ENCODE results near the gene BOD1. TPM values are rescaled to one million over a fixed set of nuclear protein-coding genes. Genes with fewer than 3 reads are reported as not detected.

Gene BOD1
- total and polyA plus RNA-seq, 9 of the 15 experiments (the other 6 are each of a cell fraction or from before 2014, with no cell fraction given): 10.1 to 31.6 (median 22.6) TPM

DNA sequence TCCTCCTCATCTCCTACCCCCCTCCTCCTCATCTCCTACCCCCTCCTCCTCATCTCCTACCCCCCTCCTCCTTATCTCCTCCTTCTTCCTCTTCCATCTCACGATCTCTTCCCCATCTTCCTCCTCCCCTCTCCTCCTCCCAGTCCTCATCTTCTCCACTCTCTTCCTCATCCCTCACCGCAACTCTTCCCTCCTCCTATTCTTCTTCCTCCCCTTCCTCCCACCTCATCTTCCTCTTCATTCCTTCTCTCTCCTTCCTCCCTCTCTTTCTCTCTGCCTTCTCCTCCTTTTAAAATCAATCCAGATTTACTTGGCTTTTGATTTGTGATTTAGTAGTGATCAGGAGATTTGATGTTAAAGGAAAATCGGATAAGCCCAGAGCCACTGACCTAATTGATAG lies 15.0 kb upstream of the BOD1 start (continued):
- TF ChIP-seq, protein P1, sequence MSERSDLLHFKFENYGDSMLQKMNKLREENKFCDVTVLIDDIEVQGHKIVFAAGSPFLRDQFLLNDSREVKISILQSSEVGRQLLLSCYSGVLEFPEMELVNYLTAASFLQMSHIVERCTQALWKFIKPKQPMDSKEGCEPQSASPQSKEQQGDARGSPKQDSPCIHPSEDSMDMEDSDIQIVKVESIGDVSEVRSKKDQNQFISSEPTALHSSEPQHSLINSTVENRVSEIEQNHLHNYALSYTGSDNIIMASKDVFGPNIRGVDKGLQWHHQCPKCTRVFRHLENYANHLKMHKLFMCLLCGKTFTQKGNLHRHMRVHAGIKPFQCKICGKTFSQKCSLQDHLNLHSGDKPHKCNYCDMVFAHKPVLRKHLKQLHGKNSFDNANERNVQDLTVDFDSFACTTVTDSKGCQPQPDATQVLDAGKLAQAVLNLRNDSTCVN (CRISPR knock-in tag; IDR thresholded peaks at IDR 0.05): peak; percentile 42; the same call in 1 of the 2 replicates
- no peak for TF ChIP-seq RNF2 (IDR thresholded peaks at IDR 0.05)
- no peak for TF ChIP-seq ESRRA (IDR thresholded peaks at IDR 0.05; ENCODE audit: borderline replicate concordance, low read depth)
- no peak for TF ChIP-seq GATAD2A (IDR thresholded peaks at IDR 0.05)
- peak; percentile 72 for TF ChIP-seq OTX1 (CRISPR knock-in tag; IDR thresholded peaks at IDR 0.05)
- TF ChIP-seq HEY1 (CRISPR knock-in tag; IDR thresholded peaks at IDR 0.05; ENCODE audit: borderline replicate concordance): no peak
- TF ChIP-seq, protein P2, sequence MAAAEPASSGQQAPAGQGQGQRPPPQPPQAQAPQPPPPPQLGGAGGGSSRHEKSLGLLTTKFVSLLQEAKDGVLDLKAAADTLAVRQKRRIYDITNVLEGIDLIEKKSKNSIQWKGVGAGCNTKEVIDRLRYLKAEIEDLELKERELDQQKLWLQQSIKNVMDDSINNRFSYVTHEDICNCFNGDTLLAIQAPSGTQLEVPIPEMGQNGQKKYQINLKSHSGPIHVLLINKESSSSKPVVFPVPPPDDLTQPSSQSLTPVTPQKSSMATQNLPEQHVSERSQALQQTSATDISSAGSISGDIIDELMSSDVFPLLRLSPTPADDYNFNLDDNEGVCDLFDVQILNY (CRISPR knock-in tag; IDR thresholded peaks at IDR 0.05): no peak
- TF ChIP-seq, protein P3, sequence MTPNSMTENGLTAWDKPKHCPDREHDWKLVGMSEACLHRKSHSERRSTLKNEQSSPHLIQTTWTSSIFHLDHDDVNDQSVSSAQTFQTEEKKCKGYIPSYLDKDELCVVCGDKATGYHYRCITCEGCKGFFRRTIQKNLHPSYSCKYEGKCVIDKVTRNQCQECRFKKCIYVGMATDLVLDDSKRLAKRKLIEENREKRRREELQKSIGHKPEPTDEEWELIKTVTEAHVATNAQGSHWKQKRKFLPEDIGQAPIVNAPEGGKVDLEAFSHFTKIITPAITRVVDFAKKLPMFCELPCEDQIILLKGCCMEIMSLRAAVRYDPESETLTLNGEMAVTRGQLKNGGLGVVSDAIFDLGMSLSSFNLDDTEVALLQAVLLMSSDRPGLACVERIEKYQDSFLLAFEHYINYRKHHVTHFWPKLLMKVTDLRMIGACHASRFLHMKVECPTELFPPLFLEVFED (CRISPR knock-in tag; conservative IDR thresholded peaks at IDR 0.05): 0 out of 2 replicates have a peak, but pooled peaks have one; percentile 19

Data from K562 (cell line).